Esophagus squamous epithelium (tissue), 5 donors: ENCODE data around the gene FAM124A. TPM values are rescaled to one million over a fixed set of nuclear protein-coding genes. Genes with fewer than 3 reads are reported as not detected.

Source experiments
- DNase-seq: peaks from one replicate; lab custom pipeline; 2025; lab: John Stamatoyannopoulos, UW
- H3K27ac ChIP-seq, 4 donors: fragments of 200-600 bp; sonication (generic); one replicate each; pipeline ENCODE4 v1.5.1; 2016 to 2019; ENCODE audit warnings: mild to moderate bottlenecking in 1 of 4
- H3K27me3 ChIP-seq, 4 donors: fragments of 200-600 bp; sonication (generic); 1 replicate in 3 of 4; 2 replicates in 1 of 4; pipeline versions ENCODE4 v1.5.1 to v1.6.0; 2017 to 2021; ENCODE audit warnings: antibody characterized with exemption in 1 of 4
- H3K36me3 ChIP-seq, 3 donors: fragments of 200-600 bp; sonication (generic); one replicate each; pipeline ENCODE4 v1.5.1; 2016 to 2019
- H3K4me1 ChIP-seq, 3 donors: fragments of 200-600 bp; sonication (generic); one replicate each; pipeline ENCODE4 v1.5.1; 2017 to 2019
- H3K4me3 ChIP-seq, 4 donors: fragments of 200-600 bp; sonication (generic); 1 replicate in 3 of 4; 2 replicates in 1 of 4; pipeline ENCODE4 v1.5.1; 2016 to 2019; ENCODE audit warnings: mild to moderate bottlenecking in 2 of 4, moderate library complexity in 1 of 4
- H3K9me3 ChIP-seq, 3 donors: fragments of 200-600 bp; sonication (generic); one replicate each; pipeline ENCODE4 v1.5.1; 2016 to 2019
- CTCF ChIP-seq, 6 experiments: fragments of 450-650 bp in 4 of 6; fragments of 200-600 bp in 2 of 6; sonication (generic) in 2 of 6; IDR thresholded peaks; one replicate each; pipeline ENCODE4 v1.5.1; 2016 to 2019; ENCODE audit warnings: antibody characterized with exemption in 6 of 6, mild to moderate bottlenecking in 4 of 6, moderate library complexity in 4 of 6
- POLR2A ChIP-seq, 4 donors: fragments of 450-650 bp; IDR thresholded peaks; one replicate each; pipeline ENCODE4 v1.6.1; 2017; ENCODE audit warnings: antibody characterized with exemption in 4 of 4, mild to moderate bottlenecking in 4 of 4, moderate library complexity in 3 of 4
- WGBS, 2 donors: methylation state at CpG; one replicate each; pipeline ENCODE4 v1.1.5; 2018; 5-methylcytosine and 5-hydroxymethylcytosine counted together
- intact Hi-C: fragments of 100-400 bp; cut with DNase I; formaldehyde crosslinking; loops from one replicate; pipeline ENCODE4 v1.15.0; 2022
- total RNA-seq, 4 donors: library from RNA; depleted of rRNA; stranded (reverse); fragments of >200 nt; gene quantifications; one replicate each; pipeline ENCODE4 v1.1.0, GENCODE V29; 2016
- donor health status: DM: yes; HTN: yes; CAD: no.

The FAM124A gene
- total RNA-seq, 4 donors from 2014 or later = 0.45 to 2.5 (median 1.3) TPM

DNA sequence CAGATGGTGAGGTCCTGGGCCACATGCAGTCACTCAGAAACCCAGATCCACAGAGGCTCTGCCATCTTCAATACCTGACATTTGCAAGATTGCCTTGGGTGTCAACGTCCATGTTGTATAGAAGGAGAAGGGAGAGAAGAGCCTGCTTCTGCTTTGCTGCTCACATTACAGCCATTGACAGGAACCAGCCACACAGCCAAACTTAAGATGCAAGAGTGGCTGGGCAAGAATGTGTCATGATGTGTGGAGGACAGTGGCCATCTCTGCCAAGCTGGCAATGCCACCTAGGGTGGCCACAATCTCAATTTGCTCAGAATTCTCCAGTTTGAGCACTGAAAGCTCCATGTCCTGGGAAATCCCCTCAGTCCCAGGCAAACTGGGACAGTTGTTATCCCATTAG is 91.4 kb downstream of the FAM124A start:
- Histone ChIP-seq H3K36me3 (no peaks in the 10 kb centered on the region), H3K27ac (no peak overlapping the region), H3K27me3 (no peaks in the 10 kb centered on the region), H3K9me3 (no peaks in the 10 kb centered on the region), H3K4me1 (no peaks in the 10 kb centered on the region), H3K4me3 (no peak overlapping the region)
- intact Hi-C loops = no loop called here
- WGBS, 2 donors = 38 to 100% methylated on average over 1 of the region's 1 CpG
- TF ChIP-seq CTCF (IDR thresholded peaks at IDR 0.05) (no peak), POLR2A (IDR thresholded peaks at IDR 0.05) (no peak)
- DNase-seq = no peak

DNA sequence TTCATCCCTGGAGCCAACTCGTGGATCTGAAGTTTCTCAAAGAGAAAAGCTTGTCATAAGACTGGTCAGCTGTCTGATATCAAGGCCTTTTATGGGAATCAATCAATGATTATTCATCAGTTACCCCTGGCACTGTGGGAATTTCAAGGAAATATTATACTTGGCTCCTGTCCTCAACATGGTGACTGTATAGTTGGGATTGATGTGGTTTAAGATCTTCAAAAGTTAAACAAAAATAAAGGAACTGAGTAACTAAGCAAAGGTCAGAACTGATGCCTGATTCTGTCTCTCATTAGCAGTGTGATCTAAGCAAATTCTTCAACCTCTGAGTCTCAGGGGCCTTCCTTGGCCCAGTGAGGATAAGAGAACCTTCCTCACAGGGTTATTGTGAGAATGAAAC is 95.1 kb downstream of the FAM124A start:
- Histone ChIP-seq H3K9me3 (no peaks in the 10 kb centered on the region), H3K27ac (no peak overlapping the region), H3K27me3 (no peaks in the 10 kb centered on the region), H3K4me3 (no peak overlapping the region), H3K4me1 (no peaks in the 10 kb centered on the region), H3K36me3 (no peaks in the 10 kb centered on the region)
- WGBS, 2 donors = 64 to 65% methylated on average over 1 of the region's 1 CpG
- DNase-seq = no peak
- intact Hi-C loops = no loop called here
- TF ChIP-seq CTCF (IDR thresholded peaks at IDR 0.05) = no peak
- TF ChIP-seq POLR2A (IDR thresholded peaks at IDR 0.05) = no peak

DNA sequence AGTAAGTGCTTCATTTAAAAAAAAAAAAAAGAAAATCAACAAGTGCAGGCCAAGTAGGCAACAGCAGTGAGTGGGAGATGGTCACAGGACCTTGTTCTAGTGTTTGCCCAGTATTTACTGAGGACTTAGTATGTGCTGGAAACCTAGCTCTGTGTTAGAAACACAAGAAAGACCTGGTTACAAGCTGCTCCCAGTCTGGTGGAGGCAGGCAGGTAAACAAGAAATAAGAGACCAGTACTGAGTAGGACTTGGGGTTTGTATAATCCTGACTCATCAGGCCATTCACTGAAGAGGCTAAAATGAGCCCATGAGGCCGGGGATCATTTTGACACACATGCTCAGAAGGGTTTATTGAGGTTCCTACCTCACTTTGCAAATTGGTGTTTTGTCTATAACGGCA is 95.8 kb downstream of the FAM124A start:
- Histone ChIP-seq H3K9me3 (no peaks in the 10 kb centered on the region), H3K4me1 (no peaks in the 10 kb centered on the region), H3K27ac (no peak overlapping the region), H3K36me3 (no peaks in the 10 kb centered on the region), H3K4me3 (no peak overlapping the region), H3K27me3 (no peaks in the 10 kb centered on the region)
- 79 to 82% methylated on average over 2 of the region's 2 CpGs for WGBS, 2 donors
- intact Hi-C loops = no loop called here
- no peak for DNase-seq
- TF ChIP-seq POLR2A (IDR thresholded peaks at IDR 0.05) (no peak), CTCF (IDR thresholded peaks at IDR 0.05) (no peak)

DNA sequence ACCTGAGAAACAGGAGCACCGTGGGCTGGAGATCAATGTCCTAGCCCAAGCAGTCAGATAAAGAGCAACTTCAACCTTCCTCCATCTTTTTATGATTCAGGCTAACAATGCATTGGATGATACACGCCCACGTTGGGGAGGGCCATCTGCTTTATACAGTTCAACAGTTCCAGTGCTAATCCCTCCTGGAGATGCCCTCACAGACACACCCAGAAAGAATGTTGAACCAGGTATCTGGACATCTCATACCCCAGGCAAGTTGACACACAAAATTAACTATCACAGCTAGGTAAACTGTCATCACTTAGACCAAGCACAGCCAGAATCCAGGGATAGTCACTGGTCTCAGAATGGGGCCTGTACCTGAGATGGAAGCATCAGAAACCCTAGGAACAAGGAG is 96.7 kb downstream of the FAM124A start:
- no peak for DNase-seq
- no peak overlapping the region for H3K27ac ChIP-seq
- H3K4me1 ChIP-seq = no peaks in the 10 kb centered on the region
- H3K4me3 ChIP-seq = no peak overlapping the region
- no peaks in the 10 kb centered on the region for H3K9me3 ChIP-seq
- intact Hi-C loops = no loop called here
- 69 to 81% methylated on average over 3 of the region's 3 CpGs for WGBS, 2 donors
- H3K36me3 ChIP-seq = no peaks in the 10 kb centered on the region
- TF ChIP-seq POLR2A (IDR thresholded peaks at IDR 0.05) (no peak), CTCF (IDR thresholded peaks at IDR 0.05) (no peak)
- no peaks in the 10 kb centered on the region for H3K27me3 ChIP-seq

DNA sequence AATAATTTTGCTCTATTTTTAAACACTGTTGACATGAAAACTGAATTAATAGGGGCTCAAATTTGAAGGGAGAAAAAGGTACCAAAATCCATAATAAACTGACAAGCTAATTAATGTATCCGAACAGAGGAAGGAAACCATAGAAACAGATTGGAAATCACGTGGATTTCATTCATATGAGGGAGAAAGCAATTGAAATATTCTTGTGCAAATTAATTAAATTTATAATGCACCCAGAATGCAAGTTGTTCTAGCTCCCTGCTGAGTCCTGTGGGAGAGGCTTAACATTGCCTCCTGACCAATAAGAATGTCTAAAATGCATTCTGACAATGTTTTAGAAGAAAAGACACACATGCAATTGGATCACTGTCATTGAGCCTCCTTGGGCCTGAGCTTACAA is 99.6 kb downstream of the FAM124A start:
- intact Hi-C loops = no loop called here
- Histone ChIP-seq H3K27ac (no peak overlapping the region), H3K27me3 (no peaks in the 10 kb centered on the region), H3K36me3 (no peaks in the 10 kb centered on the region), H3K4me3 (no peak overlapping the region), H3K4me1 (no peaks in the 10 kb centered on the region), H3K9me3 (no peaks in the 10 kb centered on the region)
- no peak for TF ChIP-seq POLR2A (IDR thresholded peaks at IDR 0.05)
- WGBS, 2 donors = 66 to 68% methylated on average over 2 of the region's 2 CpGs
- DNase-seq = no peak

GRCh38 chr13:51322826-51323225 is 100.6 kb downstream of the FAM124A start:
- Histone ChIP-seq H3K27me3 (no peaks in the 10 kb centered on the region), H3K9me3 (no peaks in the 10 kb centered on the region), H3K36me3 (no peaks in the 10 kb centered on the region), H3K4me3 (no peak overlapping the region), H3K27ac (no peak overlapping the region), H3K4me1 (no peaks in the 10 kb centered on the region)
- 88 to 100% methylated on average over 1 to 3 of the region's 3 CpGs for WGBS, 2 donors
- TF ChIP-seq POLR2A (IDR thresholded peaks at IDR 0.05) (no peak), CTCF (IDR thresholded peaks at IDR 0.05) (no peak)
- intact Hi-C loops = no loop called here
- no peak for DNase-seq
